K562 (cell line): ENCODE results near the gene ATP9A. TPM values are rescaled to one million over a fixed set of nuclear protein-coding genes. Genes with fewer than 3 reads are reported as not detected.

Experiments used
- ATAC-seq: fragments of 200-7000 bp; cut with Tn5 transposase; 3 replicates; pipeline ENCODE4 v1.9.1; 2020; ENCODE audit warnings: moderate library complexity
- BruUV-seq: library from RNA; stranded (reverse); fragments of 400-500 nt; replicated peaks from 2 replicates; lab custom pipeline; 2021; lab: Mats Ljungman, UMichigan
- CTCF ChIA-PET: fragments of 300-600 bp; formaldehyde crosslinking; extraction: SDS; loops from one replicate; lab custom pipeline; 2021; ENCODE audit warnings: low intra/inter-chr PET ratio; lab: Yijun Ruan, JAX
- POLR2A ChIA-PET: fragments of 300-600, 350-650 bp; sonication (Branson Sonifier 250); formaldehyde crosslinking; extraction: SDS; loops from one replicate; lab custom pipeline; 2021; ENCODE audit warnings: antibody characterized with exemption, inconsistent platforms; lab: Yijun Ruan, JAX
- DNase-seq, 4 experiments: peaks; one replicate each; pipeline versions ENCODE4 v3.0.0 to v3.0.0-alpha.2; 2011 to 2018; ENCODE audit warnings: low spot score in 3 of 4, mixed read lengths in 3 of 4; ENCODE audit errors: extremely low read depth in 1 of 4
- FAIRE-seq: peaks from 2 replicates; lab custom pipeline; 2011; peaks lifted over from hg19 to GRCh38; lab: Jason Lieb, UNC
- H2AFZ ChIP-seq: 2 replicates; pipeline ENCODE4 v1.6.0; 2011; ENCODE audit warnings: low read depth, low read length, control low read depth, inconsistent platforms
- H3K27ac ChIP-seq: fragments of 200-600 bp; 3 replicates; pipeline ENCODE4 v1.8.0; 2011; ENCODE audit warnings: low read depth, mild to moderate bottlenecking, control low read depth, inconsistent platforms, low read length, moderate library complexity, mixed read lengths; ENCODE audit errors: extremely low read depth
- H3K27me3 ChIP-seq, 2 experiments: fragments of 300-600 bp in 1 of 2; 2 replicates in 1 of 2; 3 replicates in 1 of 2; pipeline versions ENCODE4 v1.6.0 to v1.8.0; 2011; ENCODE audit warnings: inconsistent platforms in 2 of 2, low read length in 2 of 2, mild to moderate bottlenecking in 1 of 2, mixed read lengths in 1 of 2, moderate library complexity in 1 of 2; ENCODE audit not compliant: control insufficient read depth in 2 of 2, insufficient read depth in 2 of 2
- H3K36me3 ChIP-seq: fragments of 300-600 bp; 3 replicates; pipeline ENCODE4 v1.8.0; 2011; ENCODE audit warnings: mild to moderate bottlenecking, low read length, inconsistent platforms; ENCODE audit not compliant: control insufficient read depth, insufficient read depth
- H3K4me1 ChIP-seq, 2 experiments: fragments of 200-600 bp in 1 of 2; replicated peaks in 1 of 2; 2 replicates in 1 of 2; 3 replicates in 1 of 2; pipeline versions ENCODE4 v1.5.1 to v1.8.0; 2011; ENCODE audit warnings: inconsistent platforms in 2 of 2, low read length in 2 of 2, mild to moderate bottlenecking in 1 of 2, mixed read lengths in 1 of 2, moderate library complexity in 1 of 2; ENCODE audit not compliant: control insufficient read depth in 2 of 2, insufficient read depth in 2 of 2
- H3K4me2 ChIP-seq: 2 replicates; pipeline ENCODE4 v1.6.1; 2011; ENCODE audit warnings: low read length, control low read depth, inconsistent platforms, mixed read lengths; ENCODE audit not compliant: insufficient read depth
- H3K4me3 ChIP-seq: fragments of 200-600 bp; sonication (generic), shearing (Covaris generic); 2 replicates; pipeline ENCODE4 v1.5.1; 2016; ENCODE audit warnings: control low read depth, inconsistent platforms
- H3K79me2 ChIP-seq: fragments of 200-600 bp; 3 replicates; pipeline ENCODE4 v1.8.0; 2011; ENCODE audit warnings: low read length, inconsistent platforms; ENCODE audit not compliant: control insufficient read depth, insufficient read depth
- H3K9ac ChIP-seq, 2 experiments: 2 replicates each; pipeline versions ENCODE4 v1.6.0 to v1.6.1; 2011; ENCODE audit warnings: low read depth in 2 of 2, low read length in 2 of 2, control low read depth in 1 of 2, inconsistent platforms in 1 of 2, mild to moderate bottlenecking in 1 of 2, mixed read lengths in 1 of 2; ENCODE audit not compliant: insufficient read depth in 1 of 2
- H3K9me1 ChIP-seq: one replicate; pipeline ENCODE4 v1.6.0; 2011; ENCODE audit warnings: inconsistent platforms, mild to moderate bottlenecking, low read length, moderate library complexity; ENCODE audit not compliant: control insufficient read depth, insufficient read depth
- H3K9me3 ChIP-seq: replicated peaks from 2 replicates; pipeline ENCODE4 v1.5.1; 2011; ENCODE audit warnings: low read depth, low read length, inconsistent platforms; ENCODE audit not compliant: control insufficient read depth, insufficient read depth
- H4K20me1 ChIP-seq: replicated peaks from 2 replicates; pipeline ENCODE4 v1.6.1; 2011; ENCODE audit warnings: low read length, inconsistent platforms, mixed read lengths; ENCODE audit not compliant: control insufficient read depth, insufficient read depth
- ESRRB ChIP-seq: fragments of 250-450 bp; sonication (Bioruptor Pico); IDR thresholded peaks from 2 replicates; pipeline ENCODE4 v1.5.0; 2020; ENCODE audit warnings: mild to moderate bottlenecking, moderate library complexity, borderline replicate concordance
- GABPA ChIP-seq: fragments of 200-800 bp; sonication (Bioruptor generic); conservative IDR thresholded peaks from 2 replicates; pipeline ENCODE4 v1.6.1; 2016; ENCODE audit warnings: low read depth, missing genetic modification characterization, missing compliant biosample characterization
- GTF2A2 ChIP-seq: IDR thresholded peaks from 2 replicates; pipeline ENCODE4 v1.6.1; 2016; ENCODE audit warnings: mild to moderate bottlenecking, missing genetic modification characterization, missing compliant biosample characterization
- PRMT5 ChIP-seq: sonication (generic); formaldehyde crosslinking; IDR thresholded peaks from 2 replicates; pipeline ENCODE4 v1.5.0; 2020; ENCODE audit warnings: missing genetic modification reagents
- RBM22 ChIP-seq: fragments of 200-400 bp; formaldehyde crosslinking; IDR thresholded peaks from 2 replicates; pipeline ENCODE4 v1.6.1; 2018; ENCODE audit warnings: low read length, low read depth; ENCODE audit not compliant: poor library complexity, severe bottlenecking
- TEAD1 ChIP-seq, 2 experiments: fragments of 450-650 bp in 1 of 2; sonication (generic) in 1 of 2; formaldehyde crosslinking; IDR thresholded peaks; 2 replicates each; pipeline versions ENCODE4 v1.4.0 to v1.8.0; 2020 to 2022; ENCODE audit warnings: mild to moderate bottlenecking in 2 of 2, missing genetic modification reagents in 1 of 2
- ZNF398 ChIP-seq: fragments of 250-450 bp; sonication (Bioruptor Pico); IDR thresholded peaks from 2 replicates; pipeline ENCODE4 v1.8.0; 2021; ENCODE audit warnings: moderate library complexity, mild to moderate bottlenecking, inconsistent platforms
- ZNF445 ChIP-seq: fragments of 250-450 bp; sonication (Bioruptor Pico); IDR thresholded peaks from 2 replicates; pipeline ENCODE4 v1.4.0; 2020; ENCODE audit warnings: low read depth, mild to moderate bottlenecking, moderate library complexity
- ZNF586 ChIP-seq: fragments of 450-650 bp; formaldehyde crosslinking; conservative IDR thresholded peaks from 2 replicates; pipeline ENCODE4 v1.4.0; 2020; ENCODE audit warnings: mild to moderate bottlenecking, moderate library complexity
- ZNF764 ChIP-seq: fragments of 250-450 bp; sonication (Bioruptor Pico); IDR thresholded peaks from 2 replicates; pipeline ENCODE4 v1.4.0; 2020; ENCODE audit warnings: low read depth, mild to moderate bottlenecking, moderate library complexity
- ZSCAN32 ChIP-seq: fragments of 450-650 bp; formaldehyde crosslinking; IDR thresholded peaks from 2 replicates; pipeline ENCODE4 v1.4.0; 2020; ENCODE audit warnings: mild to moderate bottlenecking, moderate library complexity
- WGBS: fragments of 100-300 bp; shearing (Covaris generic); methylation state at CpG from one replicate; pipeline ENCODE4 v1.1.6; 2016; ENCODE audit warnings: low coverage, mixed read lengths; ENCODE audit not compliant: insufficient coverage; ENCODE audit errors: missing lambda C conversion rate; 5-methylcytosine and 5-hydroxymethylcytosine counted together
- in situ Hi-C: fragments of 300-500 bp; cut with MboI; formaldehyde crosslinking; loops from 4 replicates; pipeline ENCODE4 v1.15.0; 2018; ENCODE audit warnings: inconsistent platforms, mixed read lengths
- intact Hi-C: fragments of 100-400 bp; cut with micrococcal nuclease; formaldehyde crosslinking; loops from 2 replicates; pipeline ENCODE4 v1.14.2; 2022
- polyA plus RNA-seq, 8 experiments: library from polyadenylated mRNA; depleted of rRNA in 4 of 8; stranded (reverse) in 5 of 8; unstranded in 3 of 8; fragments of >200 nt; fragmentation: Nextera tagmentation in 2 of 8; fragmentation: Illumina TruSeq in 1 of 8; extraction: Ambion mirVana in 2 of 8; extraction: Trizol in 1 of 8; gene quantifications; 2 replicates each; pipeline versions ENCODE4 v1.2.1 to v1.2.3, GENCODE V29; 2011 to 2014; ENCODE audit warnings: inconsistent platforms in 1 of 8, missing spikeins in 1 of 8
- total RNA-seq, 7 experiments: library from RNA; depleted of rRNA in 6 of 7; stranded (reverse); fragments of >200 nt in 6 of 7; fragmentation: Illumina TruSeq in 2 of 7; extraction: Trizol in 2 of 7; gene quantifications; 2 replicates each; pipeline versions ENCODE4 v1.2.1 to v1.2.3, GENCODE V29; 2011 to 2021; ENCODE audit warnings: low replicate concordance in 1 of 7
- TF ChIP-seq, protein P1 (sequence below), 2 experiments: fragments of 450-650 bp in 1 of 2; sonication (generic) in 1 of 2; formaldehyde crosslinking; conservative IDR thresholded peaks; 2 replicates each; pipeline versions ENCODE4 v1.4.0 to v1.8.1; 2020 to 2022; ENCODE audit warnings: mild to moderate bottlenecking in 1 of 2, missing genetic modification reagents in 1 of 2
- TF ChIP-seq, protein P2 (sequence below): sonication (generic); formaldehyde crosslinking; IDR thresholded peaks from 2 replicates; pipeline ENCODE4 v1.8.1; 2023; ENCODE audit warnings: missing genetic modification reagents, mild to moderate bottlenecking, borderline replicate concordance

The ATP9A gene
- total and polyA plus RNA-seq, 9 of the 15 experiments (the other 6 are each of a cell fraction or from before 2014, with no cell fraction given), result 0.18 to 0.62 (median 0.29) TPM

GRCh38 chr20:51654495-51654894 is 113.7 kb downstream of the ATP9A start (continued):
- TF ChIP-seq, protein P1, sequence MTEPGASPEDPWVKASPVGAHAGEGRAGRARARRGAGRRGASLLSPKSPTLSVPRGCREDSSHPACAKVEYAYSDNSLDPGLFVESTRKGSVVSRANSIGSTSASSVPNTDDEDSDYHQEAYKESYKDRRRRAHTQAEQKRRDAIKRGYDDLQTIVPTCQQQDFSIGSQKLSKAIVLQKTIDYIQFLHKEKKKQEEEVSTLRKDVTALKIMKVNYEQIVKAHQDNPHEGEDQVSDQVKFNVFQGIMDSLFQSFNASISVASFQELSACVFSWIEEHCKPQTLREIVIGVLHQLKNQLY (CRISPR knock-in tag; conservative IDR thresholded peaks at IDR 0.05), result no peak
- TF ChIP-seq RBM22 (no peak), PRMT5 (no peak), GABPA (tag) (no peak), ZNF586 (CRISPR knock-in tag) (no peak), ZSCAN32 (CRISPR knock-in tag) (no peak)

DNA sequence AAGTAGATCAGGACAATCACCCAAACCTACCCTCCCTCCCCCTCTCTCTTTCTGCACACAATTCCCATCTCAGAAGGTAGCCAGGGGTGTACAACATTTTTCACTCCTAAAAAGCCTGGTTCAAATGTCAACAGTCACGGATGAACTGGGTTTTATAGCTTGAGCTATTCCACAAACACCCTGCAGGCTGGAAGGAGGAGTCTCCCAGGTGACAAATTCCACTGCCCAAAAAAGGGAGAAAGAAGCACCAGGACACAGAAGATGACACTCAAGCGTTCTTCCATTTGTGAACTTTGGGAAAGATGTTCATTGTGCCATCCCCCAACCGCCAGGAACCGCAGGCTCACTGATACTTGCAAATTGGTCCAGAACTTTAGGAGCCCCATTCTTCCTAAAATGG is 114.1 kb downstream of the ATP9A start:
- in situ Hi-C loops (no loop called here), intact Hi-C loops (no loop called here)
- no peak for FAIRE-seq
- Histone ChIP-seq H3K9me3 (0 out of 2 replicates have a peak, but pooled peaks cover 2% of the 10 kb centered on the region), H3K27ac (no peak overlapping the region), H3K79me2 (no peaks in the 10 kb centered on the region), H3K27me3 (peaks cover 24 to 42% of the 10 kb centered on the region in 2 experiments; a peak in 4 of 5 replicates), H2AFZ (no peak overlapping the region), H3K4me2 (no peak overlapping the region), H3K9me1 (no peaks in the 10 kb centered on the region), H3K4me1 (peaks cover 3 to 4% of the 10 kb centered on the region in 2 experiments; a peak in 1 of 5 replicates), H4K20me1 (no peaks in the 10 kb centered on the region), H3K4me3 (no peak overlapping the region), H3K9ac (no peak overlapping the region), H3K36me3 (no peaks in the 10 kb centered on the region)
- ChIA-PET CTCF (no interaction called here), POLR2A (interaction anchor here (0.6 to 0.7 kb wide), 2 partner anchors 405 to 1007 kb away, joined by 4 to 5 read pairs; no protein-coding TSS in a partner anchor)
- no peak for DNase-seq
- no peak for ATAC-seq
- TF ChIP-seq ZNF764 (CRISPR knock-in tag) (no peak), TEAD1 (CRISPR knock-in tag; IDR thresholded peaks at IDR 0.05) (no peak), ESRRB (no peak), GTF2A2 (tag) (no peak), ZNF445 (CRISPR knock-in tag) (no peak), ZNF398 (CRISPR knock-in tag) (no peak)
- TF ChIP-seq, protein P2, sequence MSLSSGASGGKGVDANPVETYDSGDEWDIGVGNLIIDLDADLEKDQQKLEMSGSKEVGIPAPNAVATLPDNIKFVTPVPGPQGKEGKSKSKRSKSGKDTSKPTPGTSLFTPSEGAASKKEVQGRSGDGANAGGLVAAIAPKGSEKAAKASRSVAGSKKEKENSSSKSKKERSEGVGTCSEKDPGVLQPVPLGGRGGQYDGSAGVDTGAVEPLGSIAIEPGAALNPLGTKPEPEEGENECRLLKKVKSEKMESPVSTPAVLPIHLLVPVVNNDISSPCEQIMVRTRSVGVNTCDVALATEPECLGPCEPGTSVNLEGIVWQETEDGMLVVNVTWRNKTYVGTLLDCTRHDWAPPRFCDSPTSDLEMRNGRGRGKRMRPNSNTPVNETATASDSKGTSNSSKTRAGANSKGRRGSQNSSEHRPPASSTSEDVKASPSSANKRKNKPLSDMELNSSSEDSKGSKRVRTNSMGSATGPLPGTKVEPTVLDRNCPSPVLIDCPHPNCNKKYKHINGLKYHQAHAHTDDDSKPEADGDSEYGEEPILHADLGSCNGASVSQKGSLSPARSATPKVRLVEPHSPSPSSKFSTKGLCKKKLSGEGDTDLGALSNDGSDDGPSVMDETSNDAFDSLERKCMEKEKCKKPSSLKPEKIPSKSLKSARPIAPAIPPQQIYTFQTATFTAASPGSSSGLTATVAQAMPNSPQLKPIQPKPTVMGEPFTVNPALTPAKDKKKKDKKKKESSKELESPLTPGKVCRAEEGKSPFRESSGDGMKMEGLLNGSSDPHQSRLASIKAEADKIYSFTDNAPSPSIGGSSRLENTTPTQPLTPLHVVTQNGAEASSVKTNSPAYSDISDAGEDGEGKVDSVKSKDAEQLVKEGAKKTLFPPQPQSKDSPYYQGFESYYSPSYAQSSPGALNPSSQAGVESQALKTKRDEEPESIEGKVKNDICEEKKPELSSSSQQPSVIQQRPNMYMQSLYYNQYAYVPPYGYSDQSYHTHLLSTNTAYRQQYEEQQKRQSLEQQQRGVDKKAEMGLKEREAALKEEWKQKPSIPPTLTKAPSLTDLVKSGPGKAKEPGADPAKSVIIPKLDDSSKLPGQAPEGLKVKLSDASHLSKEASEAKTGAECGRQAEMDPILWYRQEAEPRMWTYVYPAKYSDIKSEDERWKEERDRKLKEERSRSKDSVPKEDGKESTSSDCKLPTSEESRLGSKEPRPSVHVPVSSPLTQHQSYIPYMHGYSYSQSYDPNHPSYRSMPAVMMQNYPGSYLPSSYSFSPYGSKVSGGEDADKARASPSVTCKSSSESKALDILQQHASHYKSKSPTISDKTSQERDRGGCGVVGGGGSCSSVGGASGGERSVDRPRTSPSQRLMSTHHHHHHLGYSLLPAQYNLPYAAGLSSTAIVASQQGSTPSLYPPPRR (CRISPR knock-in tag), result no peak
- no TSS peak for BruUV-seq
- 7% methylated on average over 4 of the region's 4 CpGs for WGBS
